Measurements from ENCODE around the gene MED10.
A peak's percentile ranks its signal among the peaks of the same experiment; 100 is the strongest.
"Not testable (repeated sequence)": the region's sequence is repeated elsewhere in the genome, so short reads cannot be mapped to it uniquely, and the experiment has no call there.

Gene MED10

DNA sequence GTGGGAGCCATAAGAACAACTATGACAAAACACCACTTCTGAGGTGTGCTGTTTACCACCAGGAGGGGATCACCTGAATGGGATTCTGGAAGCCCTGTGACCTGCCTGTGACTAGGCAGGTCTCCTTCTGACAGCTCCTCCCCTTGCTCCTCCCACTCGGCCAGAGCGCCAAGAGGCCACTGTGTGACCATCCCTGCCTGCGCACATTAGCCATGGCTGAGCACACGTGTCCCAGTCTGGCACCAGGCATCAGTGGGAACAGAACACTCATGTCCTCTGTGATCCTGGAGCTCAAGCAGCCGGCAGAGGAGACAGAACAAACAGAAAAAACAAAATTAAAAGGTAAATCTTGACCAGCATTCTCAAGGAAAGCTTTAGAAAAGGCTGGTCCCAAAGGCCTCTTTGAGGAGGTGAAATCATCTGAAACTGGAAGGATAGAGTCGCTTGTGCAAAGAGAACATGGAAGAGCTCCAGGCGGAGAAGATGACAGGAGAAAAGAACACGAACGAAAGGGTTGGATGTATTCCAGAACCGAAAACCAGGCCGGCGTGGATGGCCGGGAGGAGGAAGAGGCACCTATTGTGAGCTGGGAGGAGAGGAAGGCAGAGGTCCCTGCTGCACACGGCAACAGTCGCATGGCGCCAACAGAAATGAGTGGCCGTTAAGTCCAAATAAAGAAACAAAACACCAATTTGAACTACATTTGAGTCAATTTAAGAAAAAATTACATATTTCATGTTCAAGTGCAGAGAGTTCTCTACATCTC lies 5.1 kb downstream of the MED10 start:
- no peak for DNase-seq (ENCODE audit: low spot score)

DNA sequence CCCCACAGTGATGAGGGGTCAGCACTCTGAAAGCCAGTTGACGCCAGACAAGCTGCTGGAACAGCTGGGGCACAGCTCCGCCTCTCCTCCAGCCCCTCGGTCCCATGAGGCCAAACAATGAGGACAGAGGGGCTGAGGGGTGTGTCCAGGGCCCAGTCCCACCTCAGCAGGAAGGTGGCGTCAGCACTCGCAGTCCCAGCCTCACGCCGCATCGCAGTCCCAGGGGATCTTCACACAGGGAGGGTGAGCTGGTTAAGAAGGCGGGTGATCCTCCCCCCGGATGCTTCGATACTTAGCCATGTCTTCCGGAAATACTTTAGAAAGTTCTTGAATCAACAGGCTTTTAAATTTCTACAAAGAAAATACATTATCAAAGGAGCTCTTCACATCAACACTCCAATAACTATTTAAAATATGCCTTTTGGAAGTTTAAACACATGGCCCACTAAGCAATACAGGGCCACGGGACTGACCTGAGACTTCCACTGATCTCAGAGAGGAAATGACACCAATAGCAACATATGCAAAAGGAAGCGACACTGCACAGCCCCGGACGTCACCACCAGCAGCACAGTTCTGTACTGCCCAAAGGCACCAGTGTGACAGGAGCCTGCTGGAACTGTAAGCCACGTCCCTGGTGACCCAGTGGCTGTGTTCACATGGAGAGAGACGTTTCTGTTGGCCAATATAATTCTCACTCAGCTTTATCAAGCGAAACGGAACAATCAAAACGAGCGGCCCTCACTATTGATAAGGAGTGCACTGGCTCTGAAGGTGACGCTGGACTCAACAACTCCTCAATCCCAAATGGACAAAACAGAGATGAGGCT lies 5.9 kb downstream of the MED10 start:
- DNase-seq (ENCODE audit: low spot score) = no peak

GRCh38 chr5:6371079-6371810 lies 7.1 kb downstream of the MED10 start:
- no peak for DNase-seq (ENCODE audit: low spot score)

DNA sequence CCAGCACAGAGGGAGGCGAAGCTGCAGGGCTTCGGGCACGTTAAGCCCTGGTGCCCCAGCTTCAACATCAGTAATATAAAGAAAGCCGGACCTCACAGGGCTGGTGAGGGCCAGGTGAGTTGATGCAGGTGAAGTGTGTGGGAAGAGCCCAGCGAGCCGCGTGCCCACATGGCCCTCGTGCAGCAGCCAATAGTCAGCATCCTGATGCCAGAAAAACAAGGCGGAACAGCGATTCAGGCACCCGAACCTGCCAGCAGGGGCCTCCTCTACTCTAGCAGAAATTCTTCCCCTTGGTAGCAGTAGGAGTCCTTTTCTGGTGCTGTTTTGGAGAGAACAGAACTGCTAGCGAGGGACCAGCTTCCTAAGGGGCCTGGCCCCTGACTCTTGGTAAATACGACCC lies 7.8 kb downstream of the MED10 start:
- DNase-seq (ENCODE audit: low spot score) = no peak

DNA sequence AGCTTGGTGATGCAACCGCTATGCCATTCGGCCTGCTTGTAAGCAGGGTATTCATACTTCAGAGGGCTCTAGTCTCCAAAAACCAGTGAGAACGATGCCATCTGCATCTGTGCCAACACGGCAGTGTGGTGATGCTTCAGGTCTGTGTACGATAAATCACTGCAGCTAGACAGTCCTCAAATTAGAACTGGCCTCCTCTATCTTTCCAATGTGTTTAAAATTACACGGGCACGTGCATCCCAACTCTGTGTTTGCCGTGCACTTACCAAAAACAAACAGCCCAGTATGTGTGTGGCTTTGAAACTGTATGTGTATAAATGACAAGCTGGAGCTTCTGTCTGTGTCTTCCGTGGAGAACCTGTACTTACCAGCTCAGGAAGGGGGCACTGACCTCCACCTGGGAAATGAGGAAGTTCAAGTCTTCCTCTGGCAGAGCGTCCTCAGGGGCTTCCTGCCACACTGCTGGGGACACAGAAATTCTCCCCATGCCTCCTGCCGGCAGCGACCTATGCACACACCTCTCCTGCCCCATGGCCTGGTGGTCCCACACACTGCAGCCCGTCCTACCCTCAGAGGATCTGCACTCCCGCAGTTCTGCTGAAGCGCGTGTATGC lies 12.3 kb downstream of the MED10 start:
- no peak for DNase-seq (ENCODE audit: low spot score)

DNA sequence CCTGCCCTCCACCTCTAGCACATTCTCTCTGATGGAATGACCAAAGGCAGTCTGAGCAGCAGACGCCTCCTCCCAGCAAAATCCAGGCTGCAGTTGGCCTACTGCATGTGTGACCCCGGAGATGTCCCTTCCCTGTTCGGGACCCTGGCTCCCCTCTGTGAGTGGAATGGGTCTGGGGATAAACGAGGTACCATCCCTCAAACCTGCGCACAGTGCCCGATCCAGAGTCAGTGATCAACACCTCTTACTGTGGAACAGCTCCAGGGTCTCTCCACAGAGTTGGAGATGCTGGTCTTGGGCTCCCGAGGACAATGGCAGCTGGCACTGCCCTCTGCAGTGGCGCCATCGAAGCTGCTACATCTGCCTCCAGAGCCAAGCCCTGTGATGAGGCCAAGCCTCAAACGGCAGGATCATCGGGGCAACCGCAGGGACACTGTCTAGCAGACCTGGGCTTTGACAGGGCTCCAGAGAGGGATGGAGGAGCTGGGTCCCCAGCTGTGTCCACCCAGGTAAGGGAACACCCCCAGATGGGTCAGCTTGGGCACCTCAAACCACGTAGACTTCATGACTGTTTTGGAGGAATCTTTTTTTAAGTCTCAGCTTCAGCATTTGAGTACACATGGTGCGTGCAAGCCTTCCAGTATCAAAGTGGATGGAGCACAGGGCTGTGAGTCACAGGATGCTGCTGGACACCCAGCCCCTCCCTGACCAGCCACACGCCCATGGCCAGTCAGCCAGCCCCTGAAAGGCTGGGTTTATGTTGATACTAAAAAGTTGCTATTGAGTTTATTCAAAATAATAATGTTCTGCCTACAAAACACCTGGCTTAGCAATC lies 13.0 kb downstream of the MED10 start:
- DNase-seq (ENCODE audit: low spot score) = no peak

- DNase-seq (ENCODE audit: low spot score) = not testable (repeated sequence)
Measured at GRCh38 chr5:6363454-6364011, 14.8 kb downstream of the MED10 start.

DNA sequence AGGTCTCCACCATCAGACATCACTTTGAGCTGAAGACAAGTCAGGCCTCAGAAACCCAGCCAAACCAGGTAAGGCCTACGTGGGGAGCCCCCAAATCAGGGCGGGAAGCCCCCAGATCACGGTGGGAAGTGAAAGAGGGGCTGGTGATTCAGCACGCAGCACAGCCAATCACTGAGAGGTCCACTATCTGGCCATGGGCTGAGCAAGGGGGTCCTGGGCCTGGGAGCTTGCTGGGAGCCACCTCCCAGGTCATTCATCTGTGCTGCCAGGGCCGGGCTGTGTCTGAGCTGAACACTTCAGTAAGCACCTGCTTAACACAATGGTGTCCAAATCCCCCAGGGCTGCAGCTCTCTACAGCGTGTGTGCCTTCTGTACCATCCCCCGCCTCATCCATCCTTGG lies 15.5 kb downstream of the MED10 start:
- no peak for DNase-seq (ENCODE audit: low spot score)

DNA sequence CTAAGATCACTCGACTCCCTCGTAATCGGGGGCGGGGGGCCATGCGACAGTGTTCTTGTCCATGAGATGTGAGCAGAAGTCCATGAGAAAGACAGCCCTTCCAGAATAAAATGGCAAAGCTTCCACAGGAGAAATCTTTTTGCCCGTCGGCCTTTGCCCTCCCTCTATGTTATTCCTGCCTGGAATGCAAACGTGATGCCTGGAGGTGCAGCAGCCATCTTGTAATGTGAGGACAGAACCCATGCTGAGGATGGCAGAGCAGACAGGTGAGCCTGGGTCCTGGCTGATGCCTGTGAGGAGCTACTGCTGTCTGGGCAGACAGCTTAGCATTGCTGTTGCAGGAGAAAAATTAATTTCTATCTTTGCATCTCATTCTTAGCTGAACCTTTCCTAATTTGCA lies 17.2 kb downstream of the MED10 start:
- no peak for DNase-seq (ENCODE audit: low spot score)

DNA sequence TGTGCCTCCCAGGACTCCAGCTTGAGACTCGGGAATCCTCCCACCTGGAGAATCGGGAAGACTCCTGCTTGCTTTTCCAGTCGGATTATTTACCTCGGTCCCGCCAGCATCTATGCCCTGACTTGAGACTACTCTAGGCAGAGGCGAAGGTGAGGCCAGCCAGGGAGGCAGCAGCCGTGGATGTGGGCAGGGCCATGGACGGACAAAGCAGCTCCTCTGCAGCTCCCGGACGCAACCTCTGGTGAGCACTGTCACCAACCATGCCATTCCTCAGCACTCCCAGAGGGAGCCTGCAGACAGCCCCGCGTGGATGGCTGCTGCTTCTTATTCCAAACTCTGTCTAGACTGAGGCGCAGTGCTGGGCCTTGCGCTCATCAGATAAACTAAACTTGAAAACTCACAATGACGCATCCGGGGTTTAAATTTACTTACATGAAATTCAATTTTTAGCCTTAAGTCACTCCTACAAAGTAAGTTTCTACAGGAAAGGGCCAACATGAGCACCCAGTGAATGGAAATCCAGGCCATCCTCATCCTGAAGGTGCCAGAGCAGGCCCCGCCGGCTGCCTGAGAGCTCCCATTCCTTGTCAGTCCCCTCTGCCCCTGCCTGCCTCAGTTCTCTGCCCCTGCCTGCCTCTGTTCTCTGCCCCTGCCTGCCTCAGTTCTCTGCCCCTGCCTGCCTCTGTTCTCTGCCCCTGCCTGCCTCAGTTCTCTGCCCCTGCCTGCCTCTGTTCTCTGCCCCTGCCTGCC lies 17.8 kb downstream of the MED10 start:
- peak; percentile 54 for DNase-seq (ENCODE audit: low spot score)

- DNase-seq (ENCODE audit: low spot score) = peak; percentile 54
Measured at GRCh38 chr5:6359555-6360322, 18.6 kb downstream of the MED10 start.

DNA sequence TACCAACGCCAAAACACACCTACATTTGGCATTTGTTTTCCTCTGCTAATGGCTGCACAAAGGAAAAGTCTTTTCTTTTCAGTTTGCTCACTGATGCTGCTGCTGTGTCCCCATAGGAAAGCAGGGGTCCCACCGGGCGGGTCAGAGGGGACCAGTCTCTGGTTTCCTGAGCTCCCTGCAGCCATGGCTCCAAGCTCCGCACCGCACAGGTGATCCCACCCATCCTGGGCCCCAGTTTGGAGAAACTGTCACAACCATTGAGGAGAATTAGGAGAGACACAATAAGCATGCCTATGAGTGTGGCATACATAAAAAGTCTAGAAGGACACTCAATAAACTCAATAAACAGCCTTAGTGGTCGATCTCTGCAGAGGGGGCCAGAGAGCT lies 19.9 kb downstream of the MED10 start:
- DNase-seq (ENCODE audit: low spot score) = no peak

- DNase-seq (ENCODE audit: low spot score) = not testable (repeated sequence)
Measured at GRCh38 chr5:6357817-6358433, 20.4 kb downstream of the MED10 start.

DNA sequence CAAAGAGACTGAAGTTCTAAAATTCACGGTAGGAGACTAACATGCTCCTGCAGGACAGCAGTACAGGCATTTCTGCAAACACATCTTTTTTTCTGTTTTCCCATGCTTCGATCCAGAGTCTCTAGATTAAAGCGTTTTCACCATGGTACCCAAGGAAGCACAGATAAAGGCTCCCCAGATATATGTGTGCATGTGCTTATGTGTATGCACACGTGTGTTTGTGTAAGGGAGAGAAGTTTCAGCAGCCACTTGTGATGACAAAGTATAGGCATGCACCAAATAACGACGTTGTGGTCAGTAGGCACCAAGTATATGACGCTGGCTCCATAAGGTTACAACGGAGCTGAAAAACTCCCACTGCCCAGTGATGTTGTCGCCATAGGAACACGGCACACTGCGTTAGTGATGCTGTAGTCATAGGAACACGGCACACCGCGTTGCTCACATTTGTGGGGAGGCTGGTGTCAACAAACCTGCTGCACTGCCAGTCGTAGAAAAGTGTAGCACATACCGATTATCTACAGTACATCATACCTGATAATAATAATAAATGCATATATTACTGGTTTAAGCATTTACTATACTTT lies 21.7 kb downstream of the MED10 start:
- DNase-seq (ENCODE audit: low spot score) = no peak

GRCh38 chr5:6355294-6355693 lies 23.1 kb downstream of the MED10 start:
- DNase-seq (ENCODE audit: low spot score) = no peak

GRCh38 chr5:6354848-6355247 lies 23.5 kb downstream of the MED10 start:
- DNase-seq (ENCODE audit: low spot score) = peak; percentile 14

GRCh38 chr5:6353602-6354302 lies 24.6 kb downstream of the MED10 start:
- DNase-seq (ENCODE audit: low spot score) = peak; percentile 35

All from SK-N-DZ (cell line).